Body of pancreas (tissue), 4 donors: ENCODE measurements around the gene PELI3.

Source experiments
- POLR2A ChIP-seq, 3 donors: fragments of 450-650 bp; IDR thresholded peaks; one replicate each; pipeline ENCODE4 v1.6.1; 2016; ENCODE audit warnings: antibody characterized with exemption in 3 of 3, mild to moderate bottlenecking in 2 of 3
- TF ChIP-seq, protein P1 (sequence below), 7 experiments: fragments of 450-650 bp in 4 of 7; fragments of 200-600 bp in 3 of 7; sonication (generic) in 3 of 7; IDR thresholded peaks; one replicate each; pipeline ENCODE4 v1.5.1; 2016 to 2019; ENCODE audit warnings: antibody characterized with exemption in 7 of 7

DNA sequence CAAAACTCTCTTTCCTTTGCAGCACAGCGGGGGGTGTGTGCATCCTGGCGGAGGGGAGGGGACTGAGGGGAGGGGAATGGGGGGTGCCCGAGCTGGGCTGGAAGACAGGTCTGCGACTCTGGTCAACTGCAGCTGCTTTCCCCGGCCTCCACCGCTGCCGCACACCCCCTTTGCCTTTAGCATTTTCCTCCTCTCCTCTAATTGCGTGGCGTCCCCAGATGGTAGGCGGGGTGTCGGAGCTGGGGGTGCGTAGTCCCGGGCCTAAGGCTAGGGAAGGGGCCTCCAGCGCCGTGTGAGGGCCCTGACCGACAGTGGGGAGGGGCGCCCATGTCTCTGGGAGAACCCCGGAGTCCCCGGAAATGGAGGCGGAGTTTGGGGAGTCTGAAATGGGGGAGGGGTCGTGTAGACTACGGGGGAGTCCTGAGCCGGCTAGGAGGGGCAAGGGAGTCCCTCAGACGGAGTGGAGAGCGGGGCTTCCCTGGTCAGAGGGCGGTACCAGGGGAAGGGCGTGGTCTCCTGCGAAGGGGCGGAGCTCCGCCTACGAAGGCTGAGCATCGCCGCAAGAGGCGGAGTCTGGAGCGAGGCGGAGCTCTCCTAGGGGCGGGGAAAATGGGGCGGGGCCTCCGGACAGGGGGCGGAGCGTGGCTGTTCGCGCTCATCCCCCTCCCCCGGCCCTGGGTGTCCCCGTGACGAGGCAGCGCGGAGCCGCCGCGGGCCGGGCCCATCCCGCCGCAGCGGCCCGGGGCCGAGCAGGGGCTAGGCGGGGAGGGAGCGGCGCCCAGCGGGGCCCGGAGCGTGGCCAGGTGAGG, at the start of gene PELI3:
- TF ChIP-seq, protein P1, sequence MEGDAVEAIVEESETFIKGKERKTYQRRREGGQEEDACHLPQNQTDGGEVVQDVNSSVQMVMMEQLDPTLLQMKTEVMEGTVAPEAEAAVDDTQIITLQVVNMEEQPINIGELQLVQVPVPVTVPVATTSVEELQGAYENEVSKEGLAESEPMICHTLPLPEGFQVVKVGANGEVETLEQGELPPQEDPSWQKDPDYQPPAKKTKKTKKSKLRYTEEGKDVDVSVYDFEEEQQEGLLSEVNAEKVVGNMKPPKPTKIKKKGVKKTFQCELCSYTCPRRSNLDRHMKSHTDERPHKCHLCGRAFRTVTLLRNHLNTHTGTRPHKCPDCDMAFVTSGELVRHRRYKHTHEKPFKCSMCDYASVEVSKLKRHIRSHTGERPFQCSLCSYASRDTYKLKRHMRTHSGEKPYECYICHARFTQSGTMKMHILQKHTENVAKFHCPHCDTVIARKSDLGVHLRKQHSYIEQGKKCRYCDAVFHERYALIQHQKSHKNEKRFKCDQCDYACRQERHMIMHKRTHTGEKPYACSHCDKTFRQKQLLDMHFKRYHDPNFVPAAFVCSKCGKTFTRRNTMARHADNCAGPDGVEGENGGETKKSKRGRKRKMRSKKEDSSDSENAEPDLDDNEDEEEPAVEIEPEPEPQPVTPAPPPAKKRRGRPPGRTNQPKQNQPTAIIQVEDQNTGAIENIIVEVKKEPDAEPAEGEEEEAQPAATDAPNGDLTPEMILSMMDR (IDR thresholded peaks at IDR 0.05), result no peak
- TF ChIP-seq POLR2A (IDR thresholded peaks at IDR 0.05), result peak in 2 of 3 donors; percentile 52 to 59
